WTC11 (cell line): ENCODE measurements around the gene EGF. TPM values are rescaled to one million over a fixed set of nuclear protein-coding genes. Genes with fewer than 3 reads are reported as not detected.

ENCODE experiments used
- ATAC-seq: fragments of 200-7000 bp; cut with Tn5 transposase; 2 replicates; pipeline ENCODE4 v1.10.0; 2021; ENCODE audit warnings: mild to moderate bottlenecking, moderate library complexity
- CTCF ChIA-PET: fragments of 300-600 bp; sonication (Branson Sonifier 250); formaldehyde crosslinking; loops from one replicate; lab custom pipeline; 2021; ENCODE audit warnings: antibody characterized with exemption; lab: Charles Lee
- POLR2A ChIA-PET: fragments of 350-600 bp; sonication (Branson Sonifier 250); formaldehyde crosslinking; loops from one replicate; lab custom pipeline; 2021; ENCODE audit warnings: antibody characterized with exemption; lab: Charles Lee
- DNase-seq: peaks from one replicate; pipeline ENCODE4 v3.0.0; 2021; ENCODE audit warnings: low spot score
- H3K27ac Mint-ChIP-seq: 2 replicates; pipeline ENCODE4 v1.8.0; 2021; ENCODE audit warnings: mixed read lengths
- H3K27me3 Mint-ChIP-seq: 2 replicates; pipeline ENCODE4 v1.8.0; 2021; ENCODE audit warnings: low read depth, mild to moderate bottlenecking, moderate library complexity, mixed read lengths
- H3K36me3 Mint-ChIP-seq: 2 replicates; pipeline ENCODE4 v1.8.0; 2021; ENCODE audit warnings: mixed read lengths
- H3K4me1 Mint-ChIP-seq: 2 replicates; pipeline ENCODE4 v1.8.0; 2022; ENCODE audit warnings: mixed read lengths
- H3K4me3 Mint-ChIP-seq: 2 replicates; pipeline ENCODE4 v1.8.0; 2021; ENCODE audit warnings: mild to moderate bottlenecking, moderate library complexity, mixed read lengths
- H3K9me3 Mint-ChIP-seq: 2 replicates; pipeline ENCODE4 v1.8.0; 2021; ENCODE audit warnings: mixed read lengths
- E2F4 ChIP-seq: sonication (generic); formaldehyde crosslinking; IDR thresholded peaks from 2 replicates; pipeline ENCODE4 v1.8.1; 2022; ENCODE audit warnings: low read depth, mild to moderate bottlenecking, moderate library complexity, missing genetic modification reagents, borderline replicate concordance
- ELF4 ChIP-seq: sonication (generic); formaldehyde crosslinking; IDR thresholded peaks from 2 replicates; pipeline ENCODE4 v1.8.1; 2022; ENCODE audit warnings: low read depth, mild to moderate bottlenecking, moderate library complexity, missing genetic modification reagents
- FOXK1 ChIP-seq: sonication (generic); formaldehyde crosslinking; IDR thresholded peaks from 2 replicates; pipeline ENCODE4 v1.8.0; 2022; ENCODE audit warnings: mild to moderate bottlenecking, moderate library complexity, missing genetic modification reagents
- FOXP1 ChIP-seq: sonication (generic); formaldehyde crosslinking; IDR thresholded peaks from 2 replicates; pipeline ENCODE4 v1.8.0; 2022; ENCODE audit warnings: missing genetic modification reagents, mild to moderate bottlenecking, moderate library complexity, borderline replicate concordance
- GABPB1 ChIP-seq: sonication (generic); formaldehyde crosslinking; IDR thresholded peaks from 2 replicates; pipeline ENCODE4 v1.8.1; 2023; ENCODE audit warnings: mild to moderate bottlenecking, missing genetic modification reagents
- NFATC4 ChIP-seq: fragments of 250-450 bp; sonication (Bioruptor Pico); IDR thresholded peaks from 2 replicates; pipeline ENCODE4 v1.9.0; 2021; ENCODE audit warnings: mild to moderate bottlenecking
- NFYB ChIP-seq: sonication (generic); formaldehyde crosslinking; conservative IDR thresholded peaks from 2 replicates; pipeline ENCODE4 v1.8.0; 2022; ENCODE audit warnings: low read depth, missing genetic modification reagents
- NR1H2 ChIP-seq: sonication (generic); formaldehyde crosslinking; IDR thresholded peaks from 2 replicates; pipeline ENCODE4 v1.9.0; 2021; ENCODE audit warnings: mild to moderate bottlenecking, moderate library complexity, missing genetic modification reagents
- NR2C2 ChIP-seq: sonication (generic); formaldehyde crosslinking; IDR thresholded peaks from 2 replicates; pipeline ENCODE4 v1.8.0; 2022; ENCODE audit warnings: mild to moderate bottlenecking, missing genetic modification reagents
- SMAD3 ChIP-seq: sonication (generic); formaldehyde crosslinking; IDR thresholded peaks from 2 replicates; pipeline ENCODE4 v1.8.0; 2022; ENCODE audit warnings: missing genetic modification reagents, mild to moderate bottlenecking, borderline replicate concordance
- SOX15 ChIP-seq: fragments of 250-450 bp; sonication (Bioruptor Pico); IDR thresholded peaks from 2 replicates; pipeline ENCODE4 v1.9.0; 2021; ENCODE audit warnings: mild to moderate bottlenecking
- TCF7 ChIP-seq: sonication (generic); formaldehyde crosslinking; IDR thresholded peaks from 2 replicates; pipeline ENCODE4 v1.8.0; 2022; ENCODE audit warnings: mild to moderate bottlenecking, low read depth, missing genetic modification reagents, moderate library complexity
- ZNF121 ChIP-seq: sonication (generic); formaldehyde crosslinking; IDR thresholded peaks from 2 replicates; pipeline ENCODE4 v1.8.0; 2023; ENCODE audit warnings: missing genetic modification reagents
- ZNF232 ChIP-seq: sonication (generic); formaldehyde crosslinking; IDR thresholded peaks from 2 replicates; pipeline ENCODE4 v1.8.0; 2022; ENCODE audit warnings: mild to moderate bottlenecking, missing genetic modification reagents
- ZNF396 ChIP-seq: fragments of 250-450 bp; sonication (Bioruptor Pico); IDR thresholded peaks from 2 replicates; pipeline ENCODE4 v1.8.0; 2021; ENCODE audit warnings: mild to moderate bottlenecking, moderate library complexity, borderline replicate concordance
- ZNF416 ChIP-seq: fragments of 250-450 bp; sonication (Bioruptor Pico); IDR thresholded peaks from 2 replicates; pipeline ENCODE4 v1.9.0; 2021; ENCODE audit warnings: mild to moderate bottlenecking, inconsistent platforms
- total RNA-seq: library from RNA; stranded (reverse); gene quantifications from 3 replicates; pipeline ENCODE4 v1.2.3, GENCODE V29; 2021
- TF ChIP-seq, protein P1 (sequence below): fragments of 200-600 bp; IDR thresholded peaks from 2 replicates; pipeline ENCODE4 v1.8.0; 2022; ENCODE audit warnings: antibody characterized with exemption
- TF ChIP-seq, protein P2 (sequence below): sonication (generic); formaldehyde crosslinking; IDR thresholded peaks from 2 replicates; pipeline ENCODE4 v1.8.0; 2023; ENCODE audit warnings: missing genetic modification reagents

The EGF gene
- total RNA-seq, 1 experiment from 2014 or later: 2.5 TPM

DNA sequence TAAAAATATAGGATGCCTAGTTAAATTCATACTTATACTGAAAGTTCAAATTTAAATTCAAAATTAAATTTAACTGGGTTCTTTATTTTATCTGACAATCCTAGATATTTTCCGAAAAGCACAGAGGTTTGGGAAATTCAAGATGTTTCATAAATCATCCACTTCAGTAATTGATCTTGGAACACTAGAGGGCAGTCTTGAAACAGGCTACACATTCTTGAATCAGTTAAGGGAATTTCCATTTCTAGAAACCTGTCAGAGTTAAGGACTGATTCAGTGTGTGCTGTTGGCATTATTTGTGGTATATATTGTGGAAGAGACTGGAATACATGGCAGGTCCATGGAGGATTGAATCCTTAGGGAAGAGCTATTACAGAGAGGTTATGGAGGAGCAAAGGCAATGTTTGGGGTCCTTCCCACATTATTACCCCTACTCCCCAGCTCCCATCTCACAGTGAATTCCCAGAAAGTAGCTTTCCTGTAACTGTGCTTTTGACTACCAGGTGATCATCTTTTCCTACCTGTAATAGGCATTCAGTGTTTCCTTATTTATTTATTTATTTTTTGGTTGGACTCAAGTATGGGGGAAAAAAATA, 92.9 kb downstream of the EGF start:
- H3K4me1 Mint-ChIP-seq: peaks cover 4% of the 10 kb centered on the region
- ChIA-PET CTCF (interaction anchor here (0.6 to 1.8 kb wide), 9 partner anchors 15 to 538 kb away, joined by 3 to 7 read pairs (median 5); no protein-coding TSS in a partner anchor), POLR2A (no interaction called here)
- TF ChIP-seq E2F4 (no peak), ELF4 (CRISPR knock-in tag) (no peak)
- TF ChIP-seq, protein P1, sequence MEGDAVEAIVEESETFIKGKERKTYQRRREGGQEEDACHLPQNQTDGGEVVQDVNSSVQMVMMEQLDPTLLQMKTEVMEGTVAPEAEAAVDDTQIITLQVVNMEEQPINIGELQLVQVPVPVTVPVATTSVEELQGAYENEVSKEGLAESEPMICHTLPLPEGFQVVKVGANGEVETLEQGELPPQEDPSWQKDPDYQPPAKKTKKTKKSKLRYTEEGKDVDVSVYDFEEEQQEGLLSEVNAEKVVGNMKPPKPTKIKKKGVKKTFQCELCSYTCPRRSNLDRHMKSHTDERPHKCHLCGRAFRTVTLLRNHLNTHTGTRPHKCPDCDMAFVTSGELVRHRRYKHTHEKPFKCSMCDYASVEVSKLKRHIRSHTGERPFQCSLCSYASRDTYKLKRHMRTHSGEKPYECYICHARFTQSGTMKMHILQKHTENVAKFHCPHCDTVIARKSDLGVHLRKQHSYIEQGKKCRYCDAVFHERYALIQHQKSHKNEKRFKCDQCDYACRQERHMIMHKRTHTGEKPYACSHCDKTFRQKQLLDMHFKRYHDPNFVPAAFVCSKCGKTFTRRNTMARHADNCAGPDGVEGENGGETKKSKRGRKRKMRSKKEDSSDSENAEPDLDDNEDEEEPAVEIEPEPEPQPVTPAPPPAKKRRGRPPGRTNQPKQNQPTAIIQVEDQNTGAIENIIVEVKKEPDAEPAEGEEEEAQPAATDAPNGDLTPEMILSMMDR: 0 out of 2 replicates have a peak, but pooled peaks have one; percentile 36
- no peak overlapping the region for H3K27ac Mint-ChIP-seq
- DNase-seq (no peak), ATAC-seq (peak; percentile 53; the same call in 1 of the 2 replicates)
- H3K9me3 Mint-ChIP-seq: no peaks in the 10 kb centered on the region
- no peak overlapping the region for H3K4me3 Mint-ChIP-seq
- no peaks in the 10 kb centered on the region for H3K36me3 Mint-ChIP-seq
- no peaks in the 10 kb centered on the region for H3K27me3 Mint-ChIP-seq

DNA sequence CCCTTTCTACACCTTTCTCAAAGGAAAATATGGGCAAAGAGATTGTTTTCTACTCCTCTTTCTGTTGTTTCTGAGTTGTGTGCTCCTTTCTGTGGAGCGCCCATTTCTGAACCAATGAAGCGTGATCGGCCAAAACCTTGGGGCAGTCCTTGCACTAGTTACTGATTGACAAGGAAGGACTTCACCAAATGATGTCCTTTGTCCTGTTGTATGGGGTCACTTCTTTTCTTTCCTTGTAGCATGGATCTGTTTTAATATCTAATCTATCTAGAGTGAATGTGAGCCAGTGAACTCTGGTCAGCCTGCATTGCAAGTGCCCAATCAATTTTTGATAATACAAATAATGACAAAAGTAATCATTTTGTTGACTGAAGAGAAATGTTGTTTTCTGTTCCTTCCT, 94.5 kb downstream of the EGF start:
- ChIA-PET CTCF (interaction anchor here (1.8 kb wide), 1 partner anchor 43 kb away, joined by 5 read pairs; no protein-coding TSS in a partner anchor), POLR2A (no interaction called here)
- H3K4me3 Mint-ChIP-seq: no peak overlapping the region
- no peak for ATAC-seq
- DNase-seq: no peak
- TF ChIP-seq ZNF416: no peak
- TF ChIP-seq, protein P2, sequence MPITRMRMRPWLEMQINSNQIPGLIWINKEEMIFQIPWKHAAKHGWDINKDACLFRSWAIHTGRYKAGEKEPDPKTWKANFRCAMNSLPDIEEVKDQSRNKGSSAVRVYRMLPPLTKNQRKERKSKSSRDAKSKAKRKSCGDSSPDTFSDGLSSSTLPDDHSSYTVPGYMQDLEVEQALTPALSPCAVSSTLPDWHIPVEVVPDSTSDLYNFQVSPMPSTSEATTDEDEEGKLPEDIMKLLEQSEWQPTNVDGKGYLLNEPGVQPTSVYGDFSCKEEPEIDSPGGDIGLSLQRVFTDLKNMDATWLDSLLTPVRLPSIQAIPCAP (CRISPR knock-in tag): no peak
- no peak for TF ChIP-seq TCF7 (CRISPR knock-in tag)
- TF ChIP-seq SOX15 (CRISPR knock-in tag): no peak
- TF ChIP-seq ZNF232: no peak
- no peak for TF ChIP-seq NR2C2 (CRISPR knock-in tag)
- no peak for TF ChIP-seq FOXP1 (CRISPR knock-in tag)
- TF ChIP-seq SMAD3 (CRISPR knock-in tag): no peak
- no peak for TF ChIP-seq ZNF396 (CRISPR knock-in tag)
- TF ChIP-seq FOXK1 (CRISPR knock-in tag): no peak
- TF ChIP-seq GABPB1 (CRISPR knock-in tag): no peak
- no peaks in the 10 kb centered on the region for H3K36me3 Mint-ChIP-seq
- H3K4me1 Mint-ChIP-seq: peaks cover 4% of the 10 kb centered on the region
- no peak overlapping the region for H3K27ac Mint-ChIP-seq
- no peaks in the 10 kb centered on the region for H3K9me3 Mint-ChIP-seq
- H3K27me3 Mint-ChIP-seq: no peaks in the 10 kb centered on the region

GRCh38 chr4:110008540-110008939, 95.9 kb downstream of the EGF start:
- no peak for TF ChIP-seq ZNF121 (CRISPR knock-in tag)
- TF ChIP-seq NFYB: no peak
- no peak for TF ChIP-seq NR1H2 (CRISPR knock-in tag)
- no peak for TF ChIP-seq NFATC4 (CRISPR knock-in tag)
- no peak for TF ChIP-seq ZNF232
- peaks cover 7% of the 10 kb centered on the region for H3K4me1 Mint-ChIP-seq
- no peaks in the 10 kb centered on the region for H3K27me3 Mint-ChIP-seq

More at GRCh38 chr4:110008540-110008939, 95.9 kb downstream of the EGF start:
- CTCF ChIA-PET: interaction anchor here (1.7 kb wide), 1 partner anchor 9 kb away, joined by 4 read pairs; no protein-coding TSS in a partner anchor
- POLR2A ChIA-PET: no interaction called here
- no peak overlapping the region for H3K27ac Mint-ChIP-seq
- H3K4me3 Mint-ChIP-seq: no peak overlapping the region
- no peak for DNase-seq
- no peaks in the 10 kb centered on the region for H3K36me3 Mint-ChIP-seq
- H3K9me3 Mint-ChIP-seq: no peaks in the 10 kb centered on the region
- no peak for ATAC-seq
